Raji (cell line): ENCODE data around the gene WNK1.

ENCODE experiments used
- POLR2A ChIP-seq: IDR thresholded peaks from 2 replicates; pipeline ENCODE4 v1.6.1; 2011; ENCODE audit warnings: low read depth, low read length, control low read depth; ENCODE audit not compliant: insufficient read depth

WNK1 gene

DNA sequence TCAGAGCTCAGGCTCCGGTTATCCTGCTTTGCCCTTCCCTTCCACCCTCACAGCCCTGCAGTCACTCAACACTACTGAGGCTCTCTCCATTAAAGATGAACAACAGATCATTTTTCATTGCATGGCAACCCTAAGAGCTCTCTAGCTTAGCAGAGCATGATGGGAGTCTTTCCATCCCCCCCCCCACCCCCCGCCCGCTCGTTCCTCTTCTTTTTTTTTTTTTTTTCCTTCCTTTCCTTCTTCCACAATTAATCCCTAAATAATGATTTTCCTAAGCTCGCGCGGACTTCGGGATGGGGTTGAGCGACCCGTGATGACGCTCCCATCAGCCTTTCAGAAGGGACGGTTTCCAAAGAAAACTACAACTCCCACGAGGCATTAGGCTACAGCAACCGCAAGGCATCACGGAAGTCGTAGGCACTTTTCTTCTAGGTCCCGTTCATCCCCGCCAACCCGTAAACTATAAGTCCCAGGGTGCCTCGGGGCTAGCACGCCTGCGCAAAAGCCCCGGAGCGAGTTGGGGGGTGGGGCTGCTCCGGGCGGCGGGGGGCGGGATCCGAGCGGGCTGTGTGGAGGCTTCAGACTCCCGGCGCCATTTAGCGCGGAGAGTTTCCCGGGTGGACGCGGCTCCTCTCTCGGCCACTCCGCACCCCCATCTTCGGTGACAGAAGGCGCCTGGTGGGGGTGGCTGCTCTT is at the start of gene WNK1:
WNK1 (plus strand) TSS at position 581 of the 696 bp plus-strand sequence. CDS start 987 bp downstream, outside the sequence.
- TF ChIP-seq POLR2A: peak; percentile 91

- no peak for TF ChIP-seq POLR2A
Observed at GRCh38 chr12:704516-705242, 47.7 kb upstream of the WNK1 start.

DNA sequence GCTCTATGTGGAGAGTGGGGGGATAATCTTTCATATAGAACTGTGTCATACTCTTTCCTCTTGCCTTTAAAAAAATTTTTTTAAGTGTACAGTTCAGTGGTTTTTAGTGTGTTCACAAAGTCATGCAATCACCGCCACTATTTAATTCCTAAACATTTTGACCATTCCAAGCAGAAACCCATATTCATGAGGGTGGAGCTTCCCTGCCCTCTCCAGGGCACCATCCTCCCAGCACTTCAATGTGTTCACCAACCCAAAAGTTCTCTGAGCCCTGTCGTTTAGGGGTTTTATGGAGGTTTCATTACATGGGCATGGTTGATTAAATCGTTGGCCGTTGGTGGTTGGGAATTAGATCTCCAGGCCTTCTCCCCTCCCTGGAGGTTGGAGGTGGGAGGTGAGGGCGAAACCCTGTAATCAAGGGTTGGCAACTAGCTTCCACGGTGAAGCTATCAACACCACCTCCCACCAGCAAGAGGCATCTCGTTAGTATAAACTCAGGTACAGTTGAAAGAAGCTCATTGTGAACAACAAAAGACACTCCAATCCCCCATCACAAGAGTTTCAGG is 42.8 kb upstream of the WNK1 start:
- no peak for TF ChIP-seq POLR2A

DNA sequence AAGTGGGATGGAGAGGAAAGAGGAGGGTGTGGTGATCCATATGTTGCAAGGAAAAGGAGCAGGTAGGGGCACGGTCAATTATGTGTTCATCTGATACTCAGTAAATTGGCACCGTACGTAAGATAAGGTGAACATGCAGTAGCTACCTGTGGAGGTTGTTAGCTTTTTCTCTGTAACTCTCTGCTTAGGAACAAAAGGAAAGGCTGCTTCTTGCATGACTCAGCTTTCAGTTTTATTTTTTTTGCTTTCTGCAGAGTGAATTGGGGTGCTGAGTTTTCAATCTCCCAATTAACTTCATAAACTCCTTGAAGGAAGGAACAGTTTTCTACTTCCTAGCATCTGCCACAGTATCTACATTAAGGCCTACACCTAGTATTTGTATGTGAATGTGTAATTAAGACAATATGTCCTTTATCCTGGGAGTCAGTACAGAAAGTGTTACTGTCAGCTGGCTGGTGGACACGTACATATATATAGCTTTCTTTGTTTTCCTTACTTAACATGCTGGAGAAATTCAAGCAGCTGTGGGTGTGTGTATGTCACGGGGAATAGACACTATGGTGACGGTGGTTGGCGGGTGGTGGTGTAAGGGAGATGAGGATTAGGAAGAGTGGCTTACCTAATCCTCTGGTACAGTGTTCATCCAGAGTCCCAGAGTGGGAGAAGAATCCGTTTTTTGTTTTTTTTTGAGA is 40.1 kb upstream of the WNK1 start:
- TF ChIP-seq POLR2A: no peak

- TF ChIP-seq POLR2A: no peak
Observed at GRCh38 chr12:713281-713875, 39.0 kb upstream of the WNK1 start.

DNA sequence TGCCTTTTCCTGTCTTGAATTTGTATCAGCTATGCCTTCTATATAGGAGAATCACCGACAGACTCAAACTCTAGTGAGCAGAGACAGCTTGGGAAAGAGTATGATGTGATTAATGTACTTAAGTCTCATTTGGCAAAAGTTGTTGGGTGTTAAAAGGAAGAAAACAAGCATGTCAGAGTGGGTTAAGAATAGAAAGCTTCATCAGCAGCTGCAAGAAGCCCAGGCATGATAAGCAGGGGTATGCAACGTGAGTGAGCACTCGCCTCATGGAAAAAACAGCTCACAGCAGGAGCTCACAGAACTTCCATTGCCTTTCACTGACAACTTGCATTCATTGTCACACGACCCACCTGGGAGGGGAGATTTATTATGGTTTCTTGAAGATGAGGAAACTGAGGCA is 35.9 kb upstream of the WNK1 start:
- no peak for TF ChIP-seq POLR2A

GRCh38 chr12:718756-719102 is 33.6 kb upstream of the WNK1 start:
- TF ChIP-seq POLR2A: no peak

DNA sequence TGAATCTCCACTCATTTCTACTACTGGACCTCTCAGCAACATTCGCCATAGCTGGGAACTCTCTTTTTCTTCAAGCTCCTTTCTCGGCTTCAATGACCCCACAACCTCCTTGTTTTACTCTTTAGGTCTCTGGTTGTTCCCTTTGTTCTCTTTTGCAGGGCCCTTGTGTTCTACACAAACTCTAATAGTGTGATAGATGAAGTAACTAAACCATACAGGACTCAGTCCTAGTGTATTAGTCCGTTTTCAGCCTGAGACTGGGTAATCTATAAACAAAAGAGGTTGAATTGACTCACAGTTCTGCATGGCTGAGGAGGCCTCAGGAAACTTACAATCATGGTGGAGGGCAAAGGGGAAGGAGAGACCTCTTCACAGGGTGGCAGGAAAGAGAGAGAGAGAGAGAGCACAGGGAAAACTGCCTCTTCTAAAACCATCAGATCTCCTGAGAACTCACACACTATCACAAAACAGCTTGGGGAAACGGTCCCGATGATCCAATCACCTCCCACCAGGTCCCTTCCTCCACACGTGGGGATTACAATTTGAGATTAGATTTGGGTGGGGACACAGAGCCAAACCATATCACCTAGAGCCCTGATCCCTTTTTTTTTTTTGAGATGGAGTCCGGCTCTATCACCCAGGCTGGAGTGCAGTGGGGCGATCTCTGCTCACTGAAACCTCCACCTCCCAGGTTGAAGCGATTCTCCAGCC is 32.0 kb upstream of the WNK1 start:
- no peak for TF ChIP-seq POLR2A

DNA sequence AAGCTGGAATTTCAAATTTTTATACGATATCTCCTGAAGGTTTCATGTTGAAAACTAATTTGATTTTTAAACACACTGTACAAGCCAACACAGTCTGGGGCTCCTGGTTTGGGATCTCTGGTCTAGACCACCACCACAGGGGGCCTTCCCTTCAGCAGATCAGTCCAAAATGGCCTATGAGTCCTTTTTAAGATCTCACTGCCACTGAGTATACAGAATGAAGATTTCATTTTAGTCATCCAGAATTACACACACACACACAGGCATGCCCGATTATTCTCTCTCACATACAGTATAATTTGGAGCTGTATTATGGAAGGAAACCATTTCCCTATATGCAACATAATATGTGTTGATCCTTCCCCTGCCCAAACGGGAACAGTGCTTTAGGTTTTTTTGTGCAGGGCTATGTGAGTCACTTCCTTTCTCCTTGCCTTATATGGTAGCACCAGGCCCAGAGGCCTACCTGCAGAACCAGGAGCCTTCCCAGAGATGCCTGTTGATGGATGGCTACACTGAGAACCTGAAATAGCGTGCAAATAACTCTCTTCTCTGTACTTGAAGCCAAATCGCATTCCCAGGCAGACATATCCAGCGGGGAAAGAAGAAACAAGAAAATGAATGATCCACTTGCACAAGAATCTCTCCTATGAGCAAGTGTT is 28.1 kb upstream of the WNK1 start:
- no peak for TF ChIP-seq POLR2A

DNA sequence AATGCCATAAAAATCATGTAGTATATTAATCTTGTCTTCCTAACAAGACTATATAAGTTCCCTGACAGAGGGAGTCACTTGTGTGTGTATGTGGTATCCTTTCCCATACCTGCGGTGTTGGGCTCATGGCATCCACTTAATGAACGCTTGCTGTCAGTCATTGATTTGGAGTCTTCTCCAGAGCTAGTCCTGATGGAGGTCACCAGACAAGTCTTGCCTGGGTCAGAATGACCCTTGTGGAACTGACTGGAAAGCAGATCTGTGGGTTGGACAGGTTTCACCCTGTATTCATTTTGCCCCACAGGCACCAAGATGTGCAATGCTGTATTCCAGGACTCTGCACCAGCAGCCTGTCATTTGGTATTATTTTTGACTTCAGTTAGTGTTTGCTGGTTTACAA is 27.3 kb upstream of the WNK1 start:
- no peak for TF ChIP-seq POLR2A

GRCh38 chr12:726281-727140 is 25.9 kb upstream of the WNK1 start:
- TF ChIP-seq POLR2A: no peak

- no peak for TF ChIP-seq POLR2A
Observed at GRCh38 chr12:727321-727720, 25.1 kb upstream of the WNK1 start.

GRCh38 chr12:728781-729180 is 23.6 kb upstream of the WNK1 start:
- no peak for TF ChIP-seq POLR2A
